Suprapubic skin (tissue), 4 donors: ENCODE measurements around the gene SND1. TPM values are rescaled to one million over a fixed set of nuclear protein-coding genes. Genes with fewer than 3 reads are reported as not detected.

ENCODE experiments used
- DNase-seq, 2 donors: peaks; one replicate each; pipeline ENCODE4 v3.0.0-alpha.2; 2019; ENCODE audit warnings: low spot score in 2 of 2
- H3K27ac ChIP-seq: fragments of 200-600 bp; sonication (generic); one replicate; pipeline ENCODE4 v1.5.1; 2019
- H3K27me3 ChIP-seq: fragments of 200-600 bp; sonication (generic); one replicate; pipeline ENCODE4 v1.5.1; 2019
- H3K36me3 ChIP-seq: fragments of 200-600 bp; sonication (generic); one replicate; pipeline ENCODE4 v1.5.1; 2019
- H3K4me1 ChIP-seq: fragments of 200-600 bp; sonication (generic); one replicate; pipeline ENCODE4 v1.5.1; 2019
- H3K4me3 ChIP-seq: fragments of 200-600 bp; sonication (generic); one replicate; pipeline ENCODE4 v1.5.1; 2019; ENCODE audit warnings: mild to moderate bottlenecking
- H3K9me3 ChIP-seq: fragments of 200-600 bp; sonication (generic); one replicate; pipeline ENCODE4 v1.5.1; 2019
- EP300 ChIP-seq: sonication (generic); formaldehyde crosslinking; IDR thresholded peaks from one replicate; pipeline ENCODE4 v1.6.1; 2017; ENCODE audit warnings: antibody characterized with exemption
- POLR2A ChIP-seq, 2 donors: fragments of 450-650 bp; IDR thresholded peaks; one replicate each; pipeline ENCODE4 v1.6.1; 2017; ENCODE audit warnings: antibody characterized with exemption in 2 of 2, mild to moderate bottlenecking in 2 of 2, moderate library complexity in 2 of 2
- POLR2AphosphoS5 ChIP-seq, 3 donors: sonication (generic); formaldehyde crosslinking; IDR thresholded peaks; one replicate each; pipeline ENCODE4 v1.6.1; 2017; ENCODE audit warnings: antibody characterized with exemption in 3 of 3
- WGBS: methylation state at CpG from one replicate; pipeline ENCODE4 v1.1.5; 2018; 5-methylcytosine and 5-hydroxymethylcytosine counted together
- total RNA-seq, 4 donors: library from RNA; depleted of rRNA; stranded (reverse); fragments of >200 nt; gene quantifications; one replicate each; pipeline ENCODE4 v1.1.0, GENCODE V29; 2016
- TF ChIP-seq, protein P1 (sequence below), 2 donors: fragments of 200-600 bp in 1 of 2; fragments of 450-650 bp in 1 of 2; sonication (generic) in 1 of 2; IDR thresholded peaks; one replicate each; pipeline ENCODE4 v1.5.1; 2016 to 2019; ENCODE audit warnings: antibody characterized with exemption in 2 of 2, mild to moderate bottlenecking in 1 of 2, moderate library complexity in 1 of 2

SND1 gene
- total RNA-seq, 4 donors from 2014 or later: 72.2 to 99.8 (median 77.2) TPM

DNA sequence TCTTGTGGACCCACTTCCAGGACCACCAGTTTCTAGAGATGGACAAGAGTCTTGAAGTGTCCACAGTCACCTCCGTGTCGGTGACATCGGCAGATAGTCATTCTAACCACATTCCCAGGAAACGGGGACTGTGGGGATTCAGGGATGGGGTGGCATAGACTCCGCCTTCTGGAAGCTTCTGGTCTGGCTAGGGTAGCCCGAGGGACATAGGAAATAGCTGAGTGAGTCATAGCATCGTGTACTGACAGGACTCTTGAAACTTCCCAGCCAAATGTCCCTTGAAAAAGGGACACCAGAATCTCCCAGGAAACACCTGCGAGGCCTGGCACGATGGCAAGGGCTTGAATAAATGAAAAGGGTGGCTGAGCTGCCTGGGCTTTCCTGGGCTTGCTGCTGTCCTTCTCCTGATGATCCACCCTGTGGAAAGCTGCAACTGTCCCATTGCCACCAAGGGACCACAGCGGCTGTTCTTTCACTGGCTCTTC is 463.4 kb downstream of the SND1 start:
- TF ChIP-seq POLR2AphosphoS5 (IDR thresholded peaks at IDR 0.05) (no peak), EP300 (no peak), POLR2A (IDR thresholded peaks at IDR 0.05) (no peak)
- TF ChIP-seq, protein P1, sequence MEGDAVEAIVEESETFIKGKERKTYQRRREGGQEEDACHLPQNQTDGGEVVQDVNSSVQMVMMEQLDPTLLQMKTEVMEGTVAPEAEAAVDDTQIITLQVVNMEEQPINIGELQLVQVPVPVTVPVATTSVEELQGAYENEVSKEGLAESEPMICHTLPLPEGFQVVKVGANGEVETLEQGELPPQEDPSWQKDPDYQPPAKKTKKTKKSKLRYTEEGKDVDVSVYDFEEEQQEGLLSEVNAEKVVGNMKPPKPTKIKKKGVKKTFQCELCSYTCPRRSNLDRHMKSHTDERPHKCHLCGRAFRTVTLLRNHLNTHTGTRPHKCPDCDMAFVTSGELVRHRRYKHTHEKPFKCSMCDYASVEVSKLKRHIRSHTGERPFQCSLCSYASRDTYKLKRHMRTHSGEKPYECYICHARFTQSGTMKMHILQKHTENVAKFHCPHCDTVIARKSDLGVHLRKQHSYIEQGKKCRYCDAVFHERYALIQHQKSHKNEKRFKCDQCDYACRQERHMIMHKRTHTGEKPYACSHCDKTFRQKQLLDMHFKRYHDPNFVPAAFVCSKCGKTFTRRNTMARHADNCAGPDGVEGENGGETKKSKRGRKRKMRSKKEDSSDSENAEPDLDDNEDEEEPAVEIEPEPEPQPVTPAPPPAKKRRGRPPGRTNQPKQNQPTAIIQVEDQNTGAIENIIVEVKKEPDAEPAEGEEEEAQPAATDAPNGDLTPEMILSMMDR (IDR thresholded peaks at IDR 0.05): no peak
- Histone ChIP-seq H3K9me3 (no peaks in the 10 kb centered on the region), H3K4me3 (no peak overlapping the region), H3K4me1 (peaks cover 3% of the 10 kb centered on the region), H3K27ac (no peak overlapping the region), H3K36me3 (no peaks in the 10 kb centered on the region), H3K27me3 (no peaks in the 10 kb centered on the region)
- 42% methylated on average over 4 of the region's 10 CpGs for WGBS
- peak in 1 of 2 donors; percentile 38 for DNase-seq

DNA sequence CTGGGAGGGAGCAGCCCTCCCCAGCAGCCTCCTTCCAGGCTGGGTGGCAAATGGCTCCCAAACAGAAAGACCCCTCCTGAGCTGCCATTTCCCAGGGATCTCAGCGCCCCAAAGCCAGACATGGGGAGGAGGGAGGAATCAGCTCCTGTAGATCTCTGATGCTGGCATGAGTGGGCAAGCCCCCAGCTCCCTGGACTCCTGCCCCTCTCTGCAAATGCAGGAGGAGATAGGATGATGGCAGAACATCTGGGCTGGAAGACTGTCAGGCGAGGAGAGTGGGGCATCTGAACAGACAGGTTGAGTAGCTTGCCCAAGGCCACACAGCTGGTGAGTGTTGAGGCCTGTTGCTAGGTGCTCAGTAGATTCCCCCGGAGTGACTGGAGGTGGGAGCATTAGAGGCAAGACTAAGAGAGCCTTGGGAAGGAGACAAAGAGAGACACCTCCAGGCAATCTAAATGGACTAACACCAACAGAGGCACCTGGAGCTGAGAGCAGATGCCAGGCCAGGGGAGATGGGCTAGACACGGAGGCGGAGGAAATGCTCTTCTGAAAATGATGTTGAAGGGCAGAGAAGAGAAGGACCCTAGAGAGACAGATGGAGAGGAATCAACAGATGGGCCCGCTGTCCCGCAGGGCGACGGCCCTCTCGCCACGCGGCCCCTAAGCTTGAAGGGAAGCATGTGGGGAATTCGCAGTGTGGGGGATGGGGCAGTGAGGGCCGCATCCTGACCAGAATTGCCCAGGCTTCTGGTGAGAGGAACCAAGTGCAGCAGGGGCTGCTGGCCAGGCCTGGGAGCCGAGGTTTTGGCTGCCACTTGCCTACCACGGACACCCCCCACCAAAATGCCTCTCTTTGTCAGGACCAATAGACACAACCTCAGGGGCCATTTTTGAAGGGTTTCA is 464.1 kb downstream of the SND1 start:
- 79% methylated on average over 14 of the region's 16 CpGs for WGBS
- DNase-seq: no peak

DNA sequence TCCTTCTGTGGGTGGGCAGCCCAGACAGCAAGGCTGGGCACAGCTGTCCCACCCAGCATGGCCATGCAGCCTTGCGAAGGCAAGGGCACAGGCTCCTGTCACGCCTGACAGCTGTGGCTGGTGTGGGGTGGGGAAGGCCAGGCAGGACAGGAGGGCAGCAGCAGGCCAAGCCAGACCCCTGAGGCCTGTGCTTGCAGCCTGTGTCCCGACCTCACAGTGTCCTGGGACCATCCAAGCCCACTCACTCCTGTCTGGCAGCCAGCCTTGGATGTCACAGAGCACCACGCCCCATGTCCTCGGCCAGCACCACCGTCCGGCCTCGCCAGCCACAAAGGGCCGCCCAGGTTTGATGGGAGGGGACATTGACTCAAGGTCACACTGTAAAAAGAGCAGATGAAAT is 464.7 kb downstream of the SND1 start:
- Histone ChIP-seq H3K27me3 (peaks cover 1% of the 10 kb centered on the region), H3K27ac (no peak overlapping the region), H3K4me3 (no peak overlapping the region), H3K36me3 (no peaks in the 10 kb centered on the region), H3K4me1 (peaks cover 3% of the 10 kb centered on the region), H3K9me3 (no peaks in the 10 kb centered on the region)
- 83% methylated on average over 4 of the region's 9 CpGs for WGBS
- no peak for TF ChIP-seq POLR2A (IDR thresholded peaks at IDR 0.05)
- TF ChIP-seq POLR2AphosphoS5 (IDR thresholded peaks at IDR 0.05): no peak
- TF ChIP-seq, protein P1 (IDR thresholded peaks at IDR 0.05): no peak
- no peak for TF ChIP-seq EP300
- no peak for DNase-seq

More for the DNA sequence above, 464.1 kb downstream of the SND1 start:
- Histone ChIP-seq H3K4me3 (no peak overlapping the region), H3K4me1 (peaks cover 3% of the 10 kb centered on the region), H3K27me3 (no peaks in the 10 kb centered on the region), H3K9me3 (no peaks in the 10 kb centered on the region), H3K36me3 (no peaks in the 10 kb centered on the region), H3K27ac (no peak overlapping the region)
- TF ChIP-seq, protein P1 (IDR thresholded peaks at IDR 0.05): no peak
- TF ChIP-seq POLR2AphosphoS5 (IDR thresholded peaks at IDR 0.05) (no peak), EP300 (no peak), POLR2A (IDR thresholded peaks at IDR 0.05) (no peak)

DNA sequence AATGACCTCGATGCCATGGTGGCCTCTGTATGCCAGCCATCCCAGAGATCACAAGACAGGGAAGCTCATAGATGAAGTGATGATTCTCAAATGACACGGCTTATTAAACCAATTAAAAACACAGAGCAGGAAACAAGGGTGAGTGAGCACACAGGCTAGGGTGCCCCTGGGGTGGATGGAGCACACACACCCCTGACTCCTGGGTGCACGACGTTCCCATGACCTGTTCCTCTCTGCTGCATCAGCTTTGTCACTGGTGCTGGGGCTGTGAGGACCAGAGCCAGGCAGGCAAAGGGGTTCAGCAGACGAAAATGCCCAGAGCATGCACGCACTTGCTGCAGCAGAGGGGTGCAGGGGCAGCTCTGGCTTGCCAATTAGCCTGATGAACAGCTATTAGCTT is 465.7 kb downstream of the SND1 start:
- 80% methylated on average over 6 of the region's 6 CpGs for WGBS
- Histone ChIP-seq H3K9me3 (no peaks in the 10 kb centered on the region), H3K36me3 (no peaks in the 10 kb centered on the region), H3K27me3 (peaks cover 7% of the 10 kb centered on the region), H3K4me1 (peaks cover 5% of the 10 kb centered on the region), H3K27ac (no peak overlapping the region), H3K4me3 (no peak overlapping the region)
- no peak for DNase-seq
- TF ChIP-seq POLR2A (IDR thresholded peaks at IDR 0.05): no peak
- TF ChIP-seq EP300: no peak
- TF ChIP-seq, protein P1 (IDR thresholded peaks at IDR 0.05): no peak
- no peak for TF ChIP-seq POLR2AphosphoS5 (IDR thresholded peaks at IDR 0.05)

DNA sequence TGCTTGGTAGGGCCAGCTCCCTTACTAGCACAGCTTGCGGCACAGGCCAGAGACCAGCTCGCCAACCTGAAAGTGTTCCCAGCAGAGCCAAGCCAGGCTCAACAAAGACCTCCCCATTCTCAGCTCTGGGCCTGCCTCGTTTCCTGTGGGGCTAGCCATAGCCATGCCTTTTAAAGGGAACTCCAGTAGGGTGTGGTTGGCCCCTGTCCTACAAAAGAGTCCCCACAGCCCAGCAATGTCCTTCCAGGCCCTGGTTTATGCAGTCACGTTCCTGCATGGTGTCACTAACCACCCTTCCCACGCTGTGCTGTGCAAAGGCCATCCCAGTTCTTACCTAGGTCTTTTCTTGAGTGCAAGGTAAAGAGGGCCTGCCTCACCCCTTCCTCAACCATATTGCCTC is 467.0 kb downstream of the SND1 start:
- Histone ChIP-seq H3K4me3 (no peak overlapping the region), H3K27me3 (peaks cover 17% of the 10 kb centered on the region), H3K9me3 (no peaks in the 10 kb centered on the region), H3K36me3 (no peaks in the 10 kb centered on the region), H3K4me1 (peaks cover 5% of the 10 kb centered on the region), H3K27ac (no peak overlapping the region)
- TF ChIP-seq, protein P1 (IDR thresholded peaks at IDR 0.05): no peak
- no peak for TF ChIP-seq EP300
- DNase-seq: no peak
- WGBS: 86% methylated on average over 2 of the region's 5 CpGs
